Measurements from ENCODE around the gene COX6A2. TPM values are rescaled to one million over a fixed set of nuclear protein-coding genes. Genes with fewer than 3 reads are reported as not detected.

The COX6A2 gene
- total and polyA plus RNA-seq, 2 donors (not counting 3 experiments of a cell fraction or from before 2014, with no cell fraction given), result not detected

- TF ChIP-seq CTCF (IDR thresholded peaks at IDR 0.05; ENCODE audit: extremely low read depth in 1 of 2, insufficient read depth in 1 of 2, low read depth in 1 of 2, low read length in 2 of 2) (no peak), JUN (IDR thresholded peaks at IDR 0.05; ENCODE audit: borderline replicate concordance, insufficient read depth, insufficient read length, low read depth) (no peak), POLR2A (IDR thresholded peaks at IDR 0.05; ENCODE audit: low read depth, low read length) (no peak), MYC (IDR thresholded peaks at IDR 0.05; ENCODE audit: low read depth, low read length) (no peak), FOS (IDR thresholded peaks at IDR 0.05; ENCODE audit: borderline replicate concordance, insufficient read depth, low read length) (no peak)
- Histone ChIP-seq H3K4me2 (ENCODE audit: insufficient read depth, low read length) (no peak overlapping the region), H3K79me2 (ENCODE audit: control insufficient read depth, insufficient read depth, low read length) (no peaks in the 10 kb centered on the region), H2AFZ (ENCODE audit: low read depth, low read length) (no peak overlapping the region), H3K4me3 (replicated peaks in 1 of 3; ENCODE audit: insufficient read depth in 1 of 3, low read depth in 1 of 3, low read length in 3 of 3) (no peak overlapping the region), H3K9ac (replicated peaks; ENCODE audit: extremely low read depth, insufficient read depth, low read length) (no peak overlapping the region), H3K9me1 (replicated peaks; ENCODE audit: control insufficient read depth, extremely low read depth, insufficient read depth, low read length) (no peaks in the 10 kb centered on the region), H4K20me1 (replicated peaks; ENCODE audit: control insufficient read depth, extremely low read depth, insufficient read depth, low read length) (no peaks in the 10 kb centered on the region), H3K27me3 (ENCODE audit: control insufficient read depth in 2 of 2, insufficient read depth in 2 of 2, low read length in 2 of 2) (no peaks in the 10 kb centered on the region), H3K4me1 (ENCODE audit: control insufficient read depth, extremely low read depth, insufficient read depth, low read length) (no peaks in the 10 kb centered on the region), H3K36me3 (ENCODE audit: control insufficient read depth in 2 of 2, extremely low read depth in 1 of 2, insufficient read depth in 2 of 2, low read length in 2 of 2) (no peaks in the 10 kb centered on the region), H3K9me3 (replicated peaks; ENCODE audit: control insufficient read depth, insufficient read depth, low read length) (no peaks in the 10 kb centered on the region), H3K27ac (ENCODE audit: insufficient read depth, low read depth, low read length) (no peak overlapping the region)
- ChIA-PET POLR2A (no interaction called here), CTCF (no interaction called here)
- intact Hi-C loops (cut with micrococcal nuclease) (no loop called here), dilution Hi-C loops (cut with MboI; ENCODE audit: extremely low pct_ligation_motif_present, low sequenced_read_pairs) (no loop called here)
- DNase-seq (ENCODE audit: low read depth, low spot score), result no peak
- BruUV-seq (replicated peaks), result no TSS peak
- FAIRE-seq, result no peak
Measured at GRCh38 chr16:31411024-31411844, 16.9 kb downstream of the COX6A2 start.

DNA sequence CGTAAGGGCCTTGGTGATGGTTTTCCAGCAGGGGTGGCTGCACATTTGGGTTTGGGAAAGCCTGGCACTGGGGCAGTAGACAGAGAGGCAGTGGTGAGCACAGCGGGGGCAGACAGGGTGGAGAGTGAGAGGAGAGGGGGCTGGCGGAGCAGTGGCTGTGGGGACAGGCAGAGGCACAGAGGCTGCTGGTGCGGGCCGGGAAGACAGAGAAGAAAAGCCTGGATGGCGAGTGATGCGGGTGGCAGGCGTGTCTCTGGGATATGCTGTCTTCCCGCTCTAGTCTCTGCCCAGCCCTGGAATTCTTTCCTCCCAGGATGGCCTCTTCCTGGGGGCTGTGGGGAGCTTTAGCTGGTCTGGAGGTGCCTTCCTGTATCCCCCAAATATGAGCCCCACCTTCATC, 18.1 kb downstream of the COX6A2 start:
- H3K9me1 ChIP-seq (replicated peaks; ENCODE audit: control insufficient read depth, extremely low read depth, insufficient read depth, low read length), result no peaks in the 10 kb centered on the region
- FAIRE-seq (no peak), DNase-seq (ENCODE audit: low read depth, low spot score) (no peak)
- dilution Hi-C loops (cut with MboI; ENCODE audit: extremely low pct_ligation_motif_present, low sequenced_read_pairs) (no loop called here), intact Hi-C loops (cut with micrococcal nuclease) (no loop called here)
- no peak for TF ChIP-seq JUN (IDR thresholded peaks at IDR 0.05; ENCODE audit: borderline replicate concordance, insufficient read depth, insufficient read length, low read depth)
- TF ChIP-seq MYC (IDR thresholded peaks at IDR 0.05; ENCODE audit: low read depth, low read length), result no peak
- TF ChIP-seq, protein P1, sequence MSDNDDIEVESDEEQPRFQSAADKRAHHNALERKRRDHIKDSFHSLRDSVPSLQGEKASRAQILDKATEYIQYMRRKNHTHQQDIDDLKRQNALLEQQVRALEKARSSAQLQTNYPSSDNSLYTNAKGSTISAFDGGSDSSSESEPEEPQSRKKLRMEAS (IDR thresholded peaks at IDR 0.05; ENCODE audit: insufficient read depth, insufficient read length), result no peak
- TF ChIP-seq POLR2AphosphoS5 (IDR thresholded peaks at IDR 0.05; ENCODE audit: insufficient read depth, low read depth, low read length), result no peak
- TF ChIP-seq POLR2A (IDR thresholded peaks at IDR 0.05; ENCODE audit: low read depth, low read length), result no peak
- no peak for TF ChIP-seq CTCF (IDR thresholded peaks at IDR 0.05; ENCODE audit: extremely low read depth in 1 of 2, insufficient read depth in 1 of 2, low read depth in 1 of 2, low read length in 2 of 2)
- TF ChIP-seq EZH2 (IDR thresholded peaks at IDR 0.05; ENCODE audit: borderline replicate concordance, low read depth, low read length, severe bottlenecking), result no peak
- no peak for TF ChIP-seq GATA2 (IDR thresholded peaks at IDR 0.05; ENCODE audit: insufficient read depth, insufficient read length, low read depth, low read length)
- no peak for TF ChIP-seq FOS (IDR thresholded peaks at IDR 0.05; ENCODE audit: borderline replicate concordance, insufficient read depth, low read length)
- no TSS peak for BruUV-seq (replicated peaks)
- H4K20me1 ChIP-seq (replicated peaks; ENCODE audit: control insufficient read depth, extremely low read depth, insufficient read depth, low read length), result no peaks in the 10 kb centered on the region
- no peak overlapping the region for H2AFZ ChIP-seq (ENCODE audit: low read depth, low read length)
- no peaks in the 10 kb centered on the region for H3K27me3 ChIP-seq (ENCODE audit: control insufficient read depth in 2 of 2, insufficient read depth in 2 of 2, low read length in 2 of 2)
- POLR2A ChIA-PET, result no interaction called here
- H3K36me3 ChIP-seq (ENCODE audit: control insufficient read depth in 2 of 2, extremely low read depth in 1 of 2, insufficient read depth in 2 of 2, low read length in 2 of 2), result no peaks in the 10 kb centered on the region
- no peak overlapping the region for H3K4me3 ChIP-seq (replicated peaks in 1 of 3; ENCODE audit: insufficient read depth in 1 of 3, low read depth in 1 of 3, low read length in 3 of 3)
- CTCF ChIA-PET, result no interaction called here
- H3K9me3 ChIP-seq (replicated peaks; ENCODE audit: control insufficient read depth, insufficient read depth, low read length), result no peaks in the 10 kb centered on the region
- no peak overlapping the region for H3K4me2 ChIP-seq (ENCODE audit: insufficient read depth, low read length)
- H3K4me1 ChIP-seq (ENCODE audit: control insufficient read depth, extremely low read depth, insufficient read depth, low read length), result no peaks in the 10 kb centered on the region
- H3K79me2 ChIP-seq (ENCODE audit: control insufficient read depth, insufficient read depth, low read length), result no peaks in the 10 kb centered on the region
- no peak overlapping the region for H3K9ac ChIP-seq (replicated peaks; ENCODE audit: extremely low read depth, insufficient read depth, low read length)
- H3K27ac ChIP-seq (ENCODE audit: insufficient read depth, low read depth, low read length), result no peak overlapping the region
